IMR-90 (cell line): ENCODE data around the gene ADPRM. TPM values are rescaled to one million over a fixed set of nuclear protein-coding genes. Genes with fewer than 3 reads are reported as not detected.

Experiments used
- ATAC-seq: fragments of 200-7000 bp; cut with Tn5 transposase; 2 replicates; pipeline ENCODE4 v1.9.1; 2020; ENCODE audit warnings: low read depth, mild to moderate bottlenecking, moderate library complexity
- BruUV-seq: library from RNA; stranded (reverse); fragments of 400-500 nt; replicated peaks from 2 replicates; lab custom pipeline; 2021; lab: Mats Ljungman, UMichigan
- CTCF ChIA-PET: fragments of 300-600 bp; formaldehyde crosslinking; extraction: SDS; loops from one replicate; lab custom pipeline; 2021; ENCODE audit warnings: antibody characterized with exemption; lab: Yijun Ruan, JAX
- POLR2A ChIA-PET: fragments of 300-600 bp; sonication (Branson Sonifier 250); formaldehyde crosslinking; loops from one replicate; lab custom pipeline; 2022; ENCODE audit warnings: antibody characterized with exemption; ENCODE audit not compliant: unreplicated experiment; lab: Charles Lee
- DNase-seq: peaks from one replicate; pipeline ENCODE4 v3.0.0; 2013
- H2AFZ ChIP-seq: replicated peaks from 2 replicates; pipeline ENCODE3; 2013; ENCODE audit warnings: low read length, mild to moderate bottlenecking; ENCODE audit not compliant: poor library complexity
- H2AK5ac ChIP-seq: 2 replicates; pipeline ENCODE4 v1.6.1; 2013; ENCODE audit warnings: low read depth, low read length, inconsistent platforms
- H2AK9ac ChIP-seq: replicated peaks from 2 replicates; pipeline ENCODE3; 2013; ENCODE audit warnings: mild to moderate bottlenecking, low read depth, low read length, moderate library complexity; ENCODE audit not compliant: poor library complexity
- H2BK120ac ChIP-seq: 2 replicates; pipeline ENCODE4 v1.6.1; 2013; ENCODE audit warnings: low read depth, low read length, inconsistent platforms
- H2BK15ac ChIP-seq: 3 replicates; pipeline ENCODE4 v1.6.1; 2013; ENCODE audit warnings: low read depth, low read length, inconsistent platforms
- H2BK20ac ChIP-seq: 2 replicates; pipeline ENCODE4 v1.6.1; 2013; ENCODE audit warnings: low read depth, mild to moderate bottlenecking, inconsistent platforms, low read length, moderate library complexity
- H2BK5ac ChIP-seq: 2 replicates; pipeline ENCODE4 v1.6.1; 2013; ENCODE audit warnings: mild to moderate bottlenecking, low read depth, low read length, inconsistent platforms; ENCODE audit not compliant: poor library complexity, severe bottlenecking
- H3K14ac ChIP-seq: replicated peaks from 2 replicates; pipeline ENCODE4 v1.6.1; 2013; ENCODE audit warnings: low read depth, low read length, inconsistent platforms
- H3K18ac ChIP-seq: 2 replicates; pipeline ENCODE4 v1.6.1; 2013; ENCODE audit warnings: low read depth, low read length, control low read depth
- H3K23ac ChIP-seq: 2 replicates; pipeline ENCODE4 v1.6.1; 2013; ENCODE audit warnings: low read depth, low read length, inconsistent platforms
- H3K27ac ChIP-seq: 2 replicates; pipeline ENCODE4 v1.5.1; 2013; ENCODE audit warnings: mild to moderate bottlenecking, control low read depth, low read length; ENCODE audit not compliant: insufficient read depth
- H3K27me3 ChIP-seq: 2 replicates; pipeline ENCODE4 v1.6.1; 2013; ENCODE audit warnings: low read length; ENCODE audit not compliant: control insufficient read depth, insufficient read depth
- H3K36me3 ChIP-seq: 2 replicates; pipeline ENCODE4 v1.6.1; 2013; ENCODE audit warnings: low read length, mixed read lengths; ENCODE audit not compliant: control insufficient read depth, insufficient read depth
- H3K4ac ChIP-seq: 2 replicates; pipeline ENCODE4 v1.6.1; 2013; ENCODE audit warnings: low read depth, low read length, inconsistent platforms
- H3K4me1 ChIP-seq: 2 replicates; pipeline ENCODE4 v1.6.1; 2013; ENCODE audit warnings: low read length, mixed read lengths; ENCODE audit not compliant: control insufficient read depth, insufficient read depth
- H3K4me2 ChIP-seq: 2 replicates; pipeline ENCODE4 v1.6.1; 2013; ENCODE audit warnings: low read depth, mild to moderate bottlenecking, control low read depth, low read length, moderate library complexity
- H3K4me3 ChIP-seq: 2 replicates; pipeline ENCODE4 v1.5.1; 2013; ENCODE audit warnings: low read depth, mild to moderate bottlenecking, control low read depth, low read length, moderate library complexity; ENCODE audit not compliant: insufficient read depth
- H3K56ac ChIP-seq: 2 replicates; pipeline ENCODE4 v1.6.1; 2013; ENCODE audit warnings: low read length, inconsistent platforms; ENCODE audit not compliant: insufficient read depth; ENCODE audit errors: extremely low read depth
- H3K79me1 ChIP-seq, 2 experiments: 2 replicates each; pipeline ENCODE4 v1.6.1; 2013; ENCODE audit warnings: low read length in 2 of 2, inconsistent platforms in 1 of 2, low read depth in 1 of 2
- H3K9ac ChIP-seq: 2 replicates; pipeline ENCODE4 v1.6.1; 2013; ENCODE audit warnings: low read depth, low read length, control low read depth
- H3K9me1 ChIP-seq: 2 replicates; pipeline ENCODE4 v1.6.1; 2013; ENCODE audit warnings: low read length, inconsistent platforms; ENCODE audit not compliant: insufficient read depth
- H3K9me3 ChIP-seq: 2 replicates; pipeline ENCODE4 v1.6.1; 2013; ENCODE audit warnings: low read length; ENCODE audit not compliant: control insufficient read depth, insufficient read depth
- H4K20me1 ChIP-seq: 2 replicates; pipeline ENCODE4 v1.6.1; 2013; ENCODE audit warnings: low read length, inconsistent platforms; ENCODE audit not compliant: insufficient read depth
- H4K5ac ChIP-seq: 2 replicates; pipeline ENCODE4 v1.6.1; 2013; ENCODE audit warnings: mild to moderate bottlenecking, low read depth, low read length, control low read depth
- H4K8ac ChIP-seq, 2 experiments: 2 replicates each; pipeline ENCODE4 v1.6.1; 2013; ENCODE audit warnings: low read depth in 2 of 2, low read length in 2 of 2, control low read depth in 1 of 2, inconsistent platforms in 1 of 2
- H4K91ac ChIP-seq: 2 replicates; pipeline ENCODE4 v1.6.1; 2013; ENCODE audit warnings: low read depth, low read length, inconsistent platforms; ENCODE audit not compliant: insufficient read depth
- BHLHE40 ChIP-seq: fragments of 150-350 bp; IDR thresholded peaks from 2 replicates; pipeline ENCODE4 v1.6.1; 2016; ENCODE audit warnings: mild to moderate bottlenecking, low read depth, low read length
- CEBPB ChIP-seq: IDR thresholded peaks from 2 replicates; pipeline ENCODE4 v1.6.1; 2012; ENCODE audit warnings: low read depth, low read length, improper control_type of control experiment
- CTCF ChIP-seq: conservative IDR thresholded peaks from 2 replicates; pipeline ENCODE4 v1.5.1; 2012; ENCODE audit warnings: mild to moderate bottlenecking, low read depth, low read length, improper control_type of control experiment
- ELK1 ChIP-seq: fragments of 150-350 bp; IDR thresholded peaks from 2 replicates; pipeline ENCODE4 v1.6.1; 2016; ENCODE audit warnings: low read depth, mild to moderate bottlenecking, low read length, moderate library complexity, borderline replicate concordance
- FOS ChIP-seq: fragments of 150-350 bp; IDR thresholded peaks from 2 replicates; pipeline ENCODE4 v1.6.1; 2016; ENCODE audit warnings: low read depth, low read length
- MAFK ChIP-seq: IDR thresholded peaks from 2 replicates; pipeline ENCODE4 v1.6.1; 2012; ENCODE audit warnings: low read depth, low read length, improper control_type of control experiment
- MAZ ChIP-seq: IDR thresholded peaks from 2 replicates; pipeline ENCODE4 v1.6.1; 2012; ENCODE audit warnings: low read depth, mild to moderate bottlenecking, low read length, improper control_type of control experiment, moderate library complexity, borderline replicate concordance
- MXI1 ChIP-seq: IDR thresholded peaks from 2 replicates; pipeline ENCODE4 v1.6.1; 2012; ENCODE audit warnings: low read depth, mild to moderate bottlenecking, low read length, moderate library complexity, borderline replicate concordance
- NFE2L2 ChIP-seq: fragments of 150-350 bp; IDR thresholded peaks from 2 replicates; pipeline ENCODE4 v1.6.1; 2016; ENCODE audit warnings: low read depth, mild to moderate bottlenecking, low read length
- POLR2A ChIP-seq: IDR thresholded peaks from 2 replicates; pipeline ENCODE4 v1.6.1; 2012; ENCODE audit warnings: mild to moderate bottlenecking, low read depth, low read length
- RAD21 ChIP-seq: IDR thresholded peaks from 2 replicates; pipeline ENCODE4 v1.6.1; 2012; ENCODE audit warnings: low read length, improper control_type of control experiment
- RCOR1 ChIP-seq: IDR thresholded peaks from 2 replicates; pipeline ENCODE4 v1.6.1; 2012; ENCODE audit warnings: mild to moderate bottlenecking, low read length, improper control_type of control experiment; ENCODE audit not compliant: insufficient replicate concordance
- RFX5 ChIP-seq: IDR thresholded peaks from 2 replicates; pipeline ENCODE4 v1.8.0; 2012; ENCODE audit warnings: low read depth, mild to moderate bottlenecking, low read length, moderate library complexity
- SMC3 ChIP-seq: fragments of 150-350 bp; IDR thresholded peaks from 2 replicates; pipeline ENCODE4 v1.6.1; 2016; ENCODE audit warnings: low read depth, mild to moderate bottlenecking, antibody characterized with exemption, low read length, moderate library complexity
- USF2 ChIP-seq: fragments of 150-350 bp; IDR thresholded peaks from 2 replicates; pipeline ENCODE4 v1.6.1; 2017; ENCODE audit warnings: mild to moderate bottlenecking, antibody characterized with exemption, low read length, low read depth
- WGBS, 2 experiments: methylation state at CpG; one replicate each; pipeline versions ENCODE4 v1.1.5 to v1.1.7; 2013; ENCODE audit warnings: missing lambda C conversion rate in 2 of 2; ENCODE audit not compliant: insufficient read length in 1 of 2; ENCODE audit errors: extremely low coverage in 2 of 2; 5-methylcytosine and 5-hydroxymethylcytosine counted together
- dilution Hi-C: fragments of 300-500 bp; cut with HindIII; formaldehyde crosslinking; loops from one replicate; pipeline ENCODE4 v1.14.3; 2018; ENCODE audit warnings: low sequenced_read_pairs; ENCODE audit not compliant: unreplicated experiment
- in situ Hi-C: fragments of 300-500 bp; cut with MboI; formaldehyde crosslinking; loops from 3 replicates; pipeline ENCODE4 v1.14.3; 2019; ENCODE audit warnings: low sequenced_read_pairs, inconsistent platforms, mixed read lengths
- intact Hi-C: fragments of 100-400 bp; cut with micrococcal nuclease; formaldehyde crosslinking; loops from 2 replicates; pipeline ENCODE4 v1.10.0; 2022
- polyA plus RNA-seq, 3 experiments: library from polyadenylated mRNA; depleted of rRNA; stranded (reverse); fragments of >200 nt; gene quantifications; 2 replicates each; pipeline ENCODE4 v1.2.3, GENCODE V29; 2012; ENCODE audit warnings: low replicate concordance in 1 of 3
- total RNA-seq: library from RNA; depleted of rRNA; stranded (reverse); fragments of >200 nt; gene quantifications from 2 replicates; pipeline ENCODE4 v1.2.3, GENCODE V29; 2012

Gene ADPRM
- total and polyA plus RNA-seq, 2 of the 4 experiments (the other 2 are of a cell fraction) = 7.4 to 12.2 TPM

- Histone ChIP-seq H3K18ac (no peak overlapping the region), H3K4ac (no peak overlapping the region), H3K27me3 (peaks cover 18% of the 10 kb centered on the region), H3K56ac (no peak overlapping the region), H3K9me3 (no peaks in the 10 kb centered on the region), H2BK20ac (no peak overlapping the region), H3K4me1 (no peaks in the 10 kb centered on the region), H3K27ac (no peak overlapping the region), H4K20me1 (no peaks in the 10 kb centered on the region), H3K79me1 (no peaks in the 10 kb centered on the region), H3K9me1 (no peaks in the 10 kb centered on the region), H4K91ac (no peak overlapping the region), H3K4me3 (no peak overlapping the region), H3K14ac (no peak overlapping the region), H2AK5ac (no peak overlapping the region), H2BK15ac (no peak overlapping the region), H2BK120ac (no peak overlapping the region), H3K23ac (no peak overlapping the region), H2AFZ (no peak overlapping the region), H2AK9ac (no peak overlapping the region), H4K5ac (no peak overlapping the region), H4K8ac (no peak overlapping the region), H3K9ac (no peak overlapping the region), H2BK5ac (no peak overlapping the region), H3K36me3 (no peaks in the 10 kb centered on the region), H3K4me2 (no peak overlapping the region)
- BruUV-seq = no TSS peak
- no peak for DNase-seq
- no peak for ATAC-seq
- WGBS, 2 experiments = no CpG with 5 or more reads among the region's 6 CpGs
- intact Hi-C loops = no loop called here
- CTCF ChIA-PET = interaction anchor here (0.6 kb wide), 1 partner anchor 1142 kb away, joined by 4 read pairs; no protein-coding TSS in a partner anchor
- TF ChIP-seq RFX5 (no peak), ELK1 (no peak), POLR2A (no peak), CEBPB (no peak), MXI1 (no peak), MAFK (no peak), CTCF (no peak), USF2 (no peak), MAZ (no peak), RCOR1 (no peak), BHLHE40 (no peak), SMC3 (no peak), RAD21 (no peak), NFE2L2 (no peak), FOS (no peak)
- dilution Hi-C loops = no loop called here
- POLR2A ChIA-PET = no interaction called here
- in situ Hi-C loops = no loop called here
Measured at GRCh38 chr17:10742431-10742830, 45.0 kb downstream of the ADPRM start.
